ENCODE measurements around the gene WDR20.

The WDR20 gene

DNA sequence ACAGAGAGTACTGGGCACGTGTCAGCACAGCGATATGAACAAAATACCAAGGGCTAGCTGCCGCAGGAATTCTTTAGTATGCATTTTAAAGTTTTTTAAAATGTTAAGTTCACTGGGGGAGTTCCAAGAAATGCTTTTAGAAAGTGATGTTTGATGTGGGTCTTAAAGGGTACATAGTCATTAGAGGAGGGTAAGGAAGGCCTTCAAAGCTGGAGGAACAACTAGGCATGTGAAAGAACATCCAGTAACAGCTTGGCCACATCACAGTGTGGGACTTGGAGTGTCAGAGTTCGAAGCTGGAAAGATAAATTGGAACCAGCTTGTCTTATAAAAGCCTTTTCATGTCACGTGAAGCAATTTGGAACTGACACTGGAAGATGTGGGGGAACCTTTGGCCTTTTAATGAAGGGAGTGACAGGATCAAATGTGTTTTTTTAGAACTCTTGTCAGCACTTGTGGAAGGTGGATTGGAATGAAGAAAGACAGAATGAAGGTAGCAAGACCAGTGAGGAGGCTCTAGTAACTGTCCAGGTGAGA, 57.7 kb downstream of the WDR20 start:
- no peak for DNase-seq (ENCODE audit: low read depth)

DNA sequence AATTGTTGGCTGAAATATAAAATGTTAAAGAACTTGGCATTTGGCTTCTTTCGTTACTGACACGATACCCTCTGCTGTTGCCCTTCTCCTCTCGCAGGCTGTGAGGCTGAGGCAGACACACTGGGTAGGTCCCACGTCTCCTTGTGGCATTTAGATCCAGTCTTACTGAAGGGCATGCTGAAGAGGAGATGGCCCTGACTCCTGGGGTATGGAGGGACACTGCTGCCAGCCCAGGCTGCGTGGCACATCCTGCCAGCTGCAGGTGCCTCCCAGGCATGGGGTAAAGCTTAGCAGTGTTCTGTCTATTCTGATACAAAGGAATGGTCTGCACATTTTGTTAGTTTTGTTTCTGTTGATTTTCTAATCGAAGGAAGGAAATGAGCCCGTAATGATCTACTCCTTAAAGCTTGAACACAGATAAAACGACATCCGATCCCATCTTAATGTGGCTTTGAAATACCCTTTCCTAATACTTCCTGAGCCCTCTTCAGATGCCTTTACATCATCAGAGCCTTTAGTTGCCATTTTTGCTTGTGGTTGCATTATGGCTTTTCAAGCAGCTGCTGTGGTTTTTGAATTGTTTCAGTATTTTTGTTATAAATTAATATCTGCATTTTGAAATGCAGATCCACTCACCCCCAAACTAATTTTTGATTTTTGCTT, 61.1 kb downstream of the WDR20 start:
- no peak for DNase-seq (ENCODE audit: low read depth)

- no peak for DNase-seq (ENCODE audit: low read depth)
These were observed 61.6 kb downstream of the WDR20 start for GRCh38 chr14:102201353-102201738.

DNA sequence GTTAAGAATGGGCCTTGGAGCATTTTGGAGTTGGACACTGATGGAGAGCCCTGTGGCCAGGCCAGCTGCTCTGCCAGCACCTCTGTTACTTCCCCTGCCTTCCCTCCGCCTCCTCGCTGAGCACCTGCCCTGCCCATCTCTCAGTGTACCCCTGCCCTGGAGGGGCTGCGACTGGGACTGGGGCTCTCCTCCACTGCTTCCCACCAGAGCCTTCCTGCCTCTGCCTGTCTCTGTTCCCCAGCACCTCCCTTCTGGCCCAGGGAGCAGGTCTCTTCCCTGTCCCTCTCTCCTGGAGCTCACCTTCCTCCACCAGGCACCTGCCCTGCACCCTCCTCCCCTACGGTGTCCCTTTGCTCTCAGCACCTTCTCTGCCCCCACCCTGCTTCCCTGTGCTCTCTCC, 62.1 kb downstream of the WDR20 start:
- DNase-seq (ENCODE audit: low read depth) = no peak

DNA sequence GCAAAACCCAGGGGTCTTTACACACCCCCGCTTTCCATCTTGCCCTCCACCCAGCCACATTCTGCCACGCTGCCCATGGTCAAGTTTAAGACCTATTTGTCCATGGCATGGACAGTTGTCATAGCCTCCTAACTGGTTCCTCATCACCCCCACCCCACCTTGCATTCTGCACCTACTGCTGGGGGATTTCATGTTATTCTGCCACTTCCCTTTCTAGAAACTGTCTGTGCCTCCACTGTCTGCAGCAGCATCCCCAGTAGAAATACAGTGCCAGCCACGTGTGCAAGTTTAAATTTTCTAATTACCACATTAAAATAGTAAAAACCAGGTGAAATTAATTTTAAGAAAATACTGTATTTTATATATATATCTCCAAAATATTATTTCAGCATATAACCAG, 63.2 kb downstream of the WDR20 start:
- no peak for DNase-seq (ENCODE audit: low read depth)

- DNase-seq (ENCODE audit: low read depth) = no peak
These were observed 63.7 kb downstream of the WDR20 start for GRCh38 chr14:102203382-102203781.

DNA sequence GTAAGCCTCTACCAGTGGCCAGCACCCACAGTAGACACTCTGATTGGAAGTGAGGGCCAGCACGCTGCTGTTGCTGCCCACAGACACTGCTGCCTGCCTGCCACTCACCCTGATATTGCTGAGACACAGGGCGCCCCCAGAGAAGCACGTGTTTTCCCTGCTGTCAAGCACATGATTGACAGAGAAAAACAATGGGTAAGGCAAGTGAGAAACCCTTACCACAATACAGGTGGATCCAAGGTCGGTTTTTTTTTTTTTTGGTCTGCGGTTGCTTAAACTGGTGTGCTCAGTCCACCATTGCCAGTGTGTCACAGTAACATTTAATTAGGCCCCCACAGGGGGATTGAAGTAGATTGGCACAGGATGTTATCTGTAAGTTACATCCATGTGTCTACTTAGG, 65.9 kb downstream of the WDR20 start:
- DNase-seq (ENCODE audit: low read depth) = no peak

DNA sequence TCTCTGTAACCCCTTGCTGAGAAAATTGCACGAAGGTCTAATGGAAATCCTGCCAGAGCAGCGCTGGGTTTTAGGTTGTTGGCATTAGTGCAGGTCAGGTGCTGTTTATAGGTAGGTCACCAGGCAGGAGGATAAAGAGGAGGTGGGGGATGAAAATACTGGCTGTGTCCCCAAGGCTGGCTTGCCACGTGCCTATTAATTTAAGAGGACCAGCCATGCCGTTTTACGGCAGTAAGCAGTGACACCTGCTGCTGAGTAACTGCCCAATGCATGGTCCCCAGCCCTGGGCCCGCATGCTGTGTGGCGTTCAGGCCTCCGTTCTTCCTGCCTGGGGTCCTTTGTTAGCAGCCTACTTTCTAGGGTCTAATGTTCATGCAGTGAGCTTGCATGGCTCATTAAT, 67.2 kb downstream of the WDR20 start:
- DNase-seq (ENCODE audit: low read depth) = no peak

DNA sequence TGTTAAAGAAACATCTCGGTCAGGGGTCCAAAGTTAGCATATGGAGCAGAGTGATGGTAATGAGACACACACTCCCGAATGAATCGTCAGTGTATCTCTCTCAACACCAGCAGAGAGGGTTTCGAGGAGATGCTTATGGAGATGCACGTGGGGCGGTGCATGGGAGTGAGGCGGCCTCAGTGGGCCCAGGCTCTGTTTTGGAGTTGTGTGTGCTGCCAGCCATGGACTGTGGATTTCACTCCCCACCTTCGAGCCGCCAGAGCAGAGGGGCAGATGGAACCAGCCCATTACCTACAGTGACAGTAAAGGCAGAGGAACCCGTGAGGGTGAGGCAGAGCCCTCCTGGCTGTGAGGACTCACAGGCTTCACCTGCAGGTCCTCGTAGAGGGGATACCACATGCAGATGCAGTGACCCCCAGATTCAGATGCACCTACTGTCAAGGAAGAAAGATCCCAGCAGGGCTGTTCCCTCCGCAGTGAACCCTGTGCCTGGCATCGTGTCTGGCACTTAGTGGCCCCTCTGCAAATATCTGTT, 68.2 kb downstream of the WDR20 start:
- DNase-seq (ENCODE audit: low read depth) = no peak

DNA sequence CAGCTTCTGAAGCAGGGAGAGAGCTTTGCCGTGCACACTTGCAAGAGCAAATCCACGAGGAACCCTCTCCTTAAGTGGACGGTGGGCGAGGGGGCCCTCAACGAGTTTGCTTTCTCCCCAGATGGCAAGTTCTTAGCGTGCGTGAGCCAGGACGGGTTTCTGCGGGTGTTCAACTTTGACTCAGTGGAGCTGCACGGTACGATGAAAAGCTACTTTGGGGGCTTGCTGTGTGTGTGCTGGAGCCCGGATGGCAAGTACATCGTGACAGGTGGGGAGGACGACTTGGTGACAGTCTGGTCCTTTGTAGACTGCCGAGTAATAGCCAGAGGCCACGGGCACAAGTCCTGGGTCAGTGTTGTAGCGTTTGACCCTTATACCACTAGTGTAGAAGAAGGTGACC, 69.0 kb downstream of the WDR20 start:
- DNase-seq (ENCODE audit: low read depth) = no peak

DNA sequence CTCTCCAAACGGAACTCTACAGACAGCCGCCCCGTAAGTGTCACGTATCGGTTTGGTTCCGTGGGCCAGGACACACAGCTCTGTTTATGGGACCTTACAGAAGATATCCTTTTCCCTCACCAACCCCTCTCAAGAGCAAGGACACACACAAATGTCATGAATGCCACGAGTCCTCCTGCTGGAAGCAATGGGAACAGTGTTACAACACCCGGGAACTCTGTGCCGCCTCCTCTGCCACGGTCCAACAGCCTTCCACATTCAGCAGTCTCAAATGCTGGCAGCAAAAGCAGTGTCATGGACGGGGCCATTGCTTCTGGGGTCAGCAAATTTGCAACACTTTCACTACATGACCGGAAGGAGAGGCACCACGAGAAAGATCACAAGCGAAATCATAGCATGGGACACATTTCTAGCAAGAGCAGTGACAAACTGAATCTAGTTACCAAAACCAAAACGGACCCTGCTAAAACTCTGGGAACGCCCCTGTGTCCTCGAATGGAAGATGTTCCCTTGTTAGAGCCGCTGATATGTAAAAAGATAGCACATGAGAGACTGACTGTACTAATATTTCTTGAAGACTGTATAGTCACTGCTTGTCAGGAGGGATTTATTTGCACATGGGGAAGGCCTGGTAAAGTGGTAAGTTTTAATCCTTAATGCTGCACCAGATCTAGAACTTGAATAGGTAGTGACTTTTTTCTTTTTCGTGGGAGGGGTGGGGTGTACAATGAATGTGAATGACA, 69.7 kb downstream of the WDR20 start:
- DNase-seq (ENCODE audit: low read depth) = no peak

DNA sequence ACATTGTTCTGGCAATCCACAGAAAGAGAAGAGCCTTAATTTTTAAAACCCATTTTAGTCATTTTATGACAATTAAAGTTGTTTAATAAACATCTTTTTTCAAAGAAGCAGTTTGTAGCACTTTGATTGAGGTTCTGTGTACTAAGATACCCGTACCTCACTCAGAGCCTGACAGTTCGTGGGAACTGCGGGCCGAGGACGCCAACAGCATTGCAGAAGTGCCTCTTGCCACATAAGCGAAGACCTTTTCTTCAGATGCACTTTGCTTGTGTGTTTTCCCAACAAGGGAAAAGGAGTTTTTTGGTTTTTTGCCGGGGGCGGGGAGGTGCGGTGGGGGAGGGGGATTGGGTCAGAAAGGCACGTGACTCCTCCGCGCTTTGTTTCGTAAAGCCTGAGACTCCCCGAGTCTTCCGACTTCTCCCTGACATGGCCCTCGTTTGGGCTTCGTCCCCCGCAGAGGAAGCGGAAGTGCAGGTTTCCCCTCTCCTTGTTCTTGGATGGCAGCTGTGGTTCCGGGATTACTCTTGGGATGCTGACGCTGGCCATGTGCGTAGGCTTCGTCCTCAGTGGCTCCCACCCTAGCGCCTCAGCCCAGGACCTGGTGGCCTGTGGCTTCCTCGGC, 70.8 kb downstream of the WDR20 start:
- DNase-seq (ENCODE audit: low read depth) = no peak

DNA sequence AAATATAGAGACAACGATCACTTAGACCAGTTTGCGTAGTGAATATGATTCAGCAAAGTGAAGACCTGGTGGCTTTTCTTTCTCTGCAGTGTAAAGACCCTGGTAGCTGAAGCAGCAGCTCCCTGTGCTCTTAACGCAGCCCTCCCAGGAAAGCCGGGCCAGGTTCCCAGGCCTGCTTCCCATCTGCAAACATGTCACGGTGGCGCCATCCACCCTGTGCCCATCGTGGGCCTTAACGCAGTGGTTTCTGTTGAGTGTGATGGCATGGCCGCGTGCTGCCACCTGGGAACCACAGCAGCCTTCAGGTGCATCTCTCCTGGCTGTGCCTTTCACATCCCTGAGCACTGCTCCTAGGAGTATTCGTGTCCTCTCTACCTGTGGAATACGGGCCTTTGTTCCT, 71.5 kb downstream of the WDR20 start:
- DNase-seq (ENCODE audit: low read depth) = no peak

- DNase-seq (ENCODE audit: low read depth) = no peak
These were observed 72.7 kb downstream of the WDR20 start for GRCh38 chr14:102212356-102212755.

DNA sequence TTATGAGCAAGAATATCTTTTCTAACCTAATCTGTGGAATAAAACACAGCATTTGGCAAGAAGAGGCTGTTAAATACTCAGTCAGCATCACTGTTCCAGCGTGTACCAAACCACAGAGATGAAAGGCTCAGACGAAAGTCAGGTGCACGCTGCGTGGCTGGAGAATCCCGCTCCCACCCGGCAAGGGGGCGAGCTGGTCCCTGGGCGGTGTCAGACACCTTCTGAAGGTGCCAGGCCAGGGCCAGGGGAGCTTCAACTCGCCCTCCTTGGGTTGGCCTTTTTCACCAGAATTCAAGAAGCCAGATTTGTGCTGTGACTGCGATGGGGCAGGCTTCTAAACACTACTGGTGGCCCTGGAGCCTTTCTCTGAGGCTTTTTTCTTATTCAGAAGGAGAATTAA, 73.1 kb downstream of the WDR20 start:
- no peak for DNase-seq (ENCODE audit: low read depth)

DNA sequence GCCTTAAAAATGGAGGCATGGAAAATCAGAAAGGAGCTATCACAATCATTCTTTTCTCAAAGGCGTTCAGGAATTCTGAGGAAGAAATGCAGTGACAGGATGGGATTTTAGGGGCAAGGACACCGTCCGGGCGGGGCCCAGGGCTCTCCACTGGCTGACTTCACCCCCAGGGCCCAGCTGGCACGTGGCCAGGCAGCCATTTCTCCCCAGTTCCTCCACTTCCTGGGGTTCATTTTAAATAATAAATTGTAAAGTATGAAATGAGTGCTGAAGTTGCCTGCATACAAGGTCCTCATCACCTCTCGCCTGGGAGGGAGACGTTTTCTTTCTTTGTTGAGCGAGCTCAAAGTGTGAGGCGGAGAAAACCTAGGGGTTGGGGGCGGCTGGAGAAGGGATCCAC, 73.8 kb downstream of the WDR20 start:
- no peak for DNase-seq (ENCODE audit: low read depth)

DNA sequence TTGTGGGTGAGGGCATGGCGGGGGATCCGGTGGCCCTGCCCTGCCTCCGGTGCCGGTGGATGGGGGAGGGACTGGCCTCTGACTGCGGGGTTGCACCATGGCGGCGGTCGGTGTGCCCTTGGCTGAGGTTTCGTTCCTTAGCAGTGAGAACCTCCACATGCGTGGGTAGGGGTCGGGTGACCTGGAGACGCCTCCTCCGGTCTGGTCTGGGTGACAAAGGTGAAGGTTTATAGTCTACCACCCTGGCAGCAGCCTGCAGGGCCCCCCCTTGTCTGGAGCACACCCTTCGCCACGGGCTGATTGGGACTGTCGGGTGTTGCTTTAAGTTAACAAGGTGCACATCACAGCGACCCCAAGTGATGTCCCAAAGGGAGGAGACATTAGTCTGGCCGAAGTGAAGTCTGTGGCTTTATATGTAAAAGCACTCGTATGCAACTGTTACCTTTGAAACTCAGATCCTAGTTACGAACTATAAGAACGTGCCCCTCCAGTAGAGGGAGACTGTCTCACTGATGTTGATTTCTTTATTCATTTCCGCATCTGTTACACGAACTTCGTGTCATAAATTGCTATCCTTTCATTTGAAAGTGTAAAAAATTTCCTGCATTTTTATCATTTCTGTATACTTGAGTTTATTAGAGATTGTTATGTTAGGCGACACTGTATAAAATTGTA, 74.4 kb downstream of the WDR20 start:
- DNase-seq (ENCODE audit: low read depth) = no peak

GRCh38 chr14:102215071-102215470, 75.4 kb downstream of the WDR20 start:
- no peak for DNase-seq (ENCODE audit: low read depth)

GRCh38 chr14:102215576-102216250, 76.0 kb downstream of the WDR20 start:
- no peak for DNase-seq (ENCODE audit: low read depth)

- no peak for DNase-seq (ENCODE audit: low read depth)
These were observed 77.7 kb downstream of the WDR20 start for GRCh38 chr14:102217399-102217798.

DNA sequence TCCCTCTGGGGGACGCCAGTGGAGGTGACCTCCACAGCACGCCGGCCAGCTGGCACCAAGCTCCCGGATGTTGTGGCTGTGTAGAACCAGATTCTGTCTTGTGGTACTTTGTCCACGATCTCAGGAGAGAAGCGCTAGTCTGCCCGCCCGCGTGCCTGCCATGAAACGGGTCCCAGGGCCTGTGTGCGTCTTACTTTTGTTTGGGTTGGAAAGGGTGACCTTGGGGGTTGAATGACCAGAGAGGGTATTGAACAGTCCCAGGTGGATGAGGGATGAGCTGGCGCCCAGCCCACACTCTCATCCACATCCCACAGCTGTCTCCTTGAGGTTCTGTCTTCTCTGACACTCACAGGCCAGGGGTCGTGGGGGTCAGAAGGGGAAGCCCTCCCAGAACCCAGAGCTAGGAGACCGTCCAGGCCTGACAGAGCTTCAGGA, 78.3 kb downstream of the WDR20 start:
- DNase-seq (ENCODE audit: low read depth) = no peak

DNA sequence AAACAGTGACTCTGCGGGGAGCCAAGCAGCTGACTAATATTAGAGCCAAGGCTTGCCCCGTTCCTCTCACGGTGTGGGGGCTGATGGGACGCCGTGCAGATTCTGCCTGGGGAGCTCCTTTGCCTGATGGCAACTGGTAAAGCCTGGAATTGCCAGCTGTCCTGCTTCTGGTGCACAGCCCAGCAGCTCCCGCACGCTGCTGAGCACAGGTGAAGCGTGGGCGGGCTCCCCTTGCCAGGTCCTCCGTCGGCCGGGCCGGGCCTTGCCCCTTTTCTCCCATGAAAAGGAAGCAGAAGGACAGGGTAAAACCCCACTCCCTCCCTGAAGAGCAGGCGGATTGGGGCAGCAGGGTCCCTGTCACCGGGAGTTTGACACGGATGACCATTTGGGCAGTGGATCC, 79.0 kb downstream of the WDR20 start:
- DNase-seq (ENCODE audit: low read depth) = no peak

Measured in T follicular helper cell (primary cell).